Measurements from ENCODE around the gene EPN2.

GRCh38 chr17:19273731-19274130 is 36.6 kb downstream of the EPN2 start:
- TF ChIP-seq CTCF (IDR thresholded peaks at IDR 0.05; ENCODE audit: low read depth, low read length, missing input control) (no peak), TAF1 (conservative IDR thresholded peaks at IDR 0.05) (no peak), FOXA1 (IDR thresholded peaks at IDR 0.05) (no peak), GABPA (IDR thresholded peaks at IDR 0.05 in 1 of 2, conservative IDR thresholded peaks at IDR 0.05 in 1 of 2) (no peak), REST (IDR thresholded peaks at IDR 0.05) (no peak), ATF3 (IDR thresholded peaks at IDR 0.05) (no peak), MAX (IDR thresholded peaks at IDR 0.05) (no peak), NR2F2 (IDR thresholded peaks at IDR 0.05) (no peak), RAD21 (IDR thresholded peaks at IDR 0.05) (no peak), JUND (IDR thresholded peaks at IDR 0.05) (no peak), ZBTB33 (IDR thresholded peaks at IDR 0.05) (no peak)

Measured in liver (tissue), 3 donors.